Activated CD4-positive, alpha-beta T cell treated with anti-CD3 and anti-CD28 coated beads, Interleukin-2, Interleukin-6, amounts not matched to agents 100 ng/mL and 50 ng/mL, durations not matched to agents 16 hours and 8 hours (primary cell): Measurements from ENCODE around the gene ZDHHC7.

Source experiments
- DNase-seq: peaks from one replicate; pipeline ENCODE4 v3.0.0-alpha.2; 2020

ZDHHC7 gene

GRCh38 chr16:84989749-84990620 is 21.4 kb downstream of the ZDHHC7 start:
- DNase-seq = no peak

- DNase-seq = no peak
Measured at GRCh38 chr16:84988328-84989080, 22.8 kb downstream of the ZDHHC7 start.

- DNase-seq = no peak
Measured at GRCh38 chr16:84986879-84987278, 24.5 kb downstream of the ZDHHC7 start.

GRCh38 chr16:84986102-84986501 is 25.2 kb downstream of the ZDHHC7 start:
- DNase-seq = no peak

- no peak for DNase-seq
Measured at GRCh38 chr16:84985079-84986065, 26.0 kb downstream of the ZDHHC7 start.

- DNase-seq = no peak
Measured at GRCh38 chr16:84982434-84982833, 28.9 kb downstream of the ZDHHC7 start.

- DNase-seq = no peak
Measured at GRCh38 chr16:84979516-84979915, 31.8 kb downstream of the ZDHHC7 start.

GRCh38 chr16:84976644-84977400 is 34.5 kb downstream of the ZDHHC7 start:
- no peak for DNase-seq

- DNase-seq = no peak
Measured at GRCh38 chr16:84975522-84975921, 35.8 kb downstream of the ZDHHC7 start.

GRCh38 chr16:84975066-84975465 is 36.3 kb downstream of the ZDHHC7 start:
- DNase-seq = no peak

GRCh38 chr16:84973776-84974523 is 37.4 kb downstream of the ZDHHC7 start:
- no peak for DNase-seq

GRCh38 chr16:84973236-84973635 is 38.1 kb downstream of the ZDHHC7 start:
- no peak for DNase-seq

- peak; percentile 83 for DNase-seq
Measured at GRCh38 chr16:84970447-84971127, 40.7 kb downstream of the ZDHHC7 start.

- no peak for DNase-seq
Measured at GRCh38 chr16:84967828-84968227, 43.5 kb downstream of the ZDHHC7 start.

- DNase-seq = no peak
Measured at GRCh38 chr16:84965428-84966415, 45.6 kb downstream of the ZDHHC7 start.

- DNase-seq = no peak
Measured at GRCh38 chr16:84964386-84965128, 46.8 kb downstream of the ZDHHC7 start.

GRCh38 chr16:84963066-84963465 is 48.3 kb downstream of the ZDHHC7 start:
- no peak for DNase-seq

GRCh38 chr16:84960942-84961341 is 50.4 kb downstream of the ZDHHC7 start:
- DNase-seq = no peak
